Bronchial epithelial cell (primary cell): ENCODE results near the gene UGT2B7. TPM values are rescaled to one million over a fixed set of nuclear protein-coding genes. Genes with fewer than 3 reads are reported as not detected.
A peak's percentile ranks its signal among the peaks of the same experiment; 100 is the strongest.

ENCODE experiments used
- DNase-seq: peaks from one replicate; pipeline ENCODE4 v3.0.0-alpha.2; 2010; ENCODE audit warnings: low read depth
- FAIRE-seq: peaks from 2 replicates; lab custom pipeline; 2011; peaks lifted over from hg19 to GRCh38; lab: Jason Lieb, UNC
- H3K27me3 ChIP-seq: 2 replicates; pipeline ENCODE4 v1.5.1; 2011; ENCODE audit warnings: low read length; ENCODE audit not compliant: control insufficient read depth, insufficient read depth
- H3K36me3 ChIP-seq: 2 replicates; pipeline ENCODE4 v1.5.1; 2011; ENCODE audit warnings: low read length; ENCODE audit not compliant: control insufficient read depth, insufficient read depth
- H3K4me3 ChIP-seq: 2 replicates; pipeline ENCODE4 v1.5.1; 2011; ENCODE audit warnings: mild to moderate bottlenecking, low read depth, low read length, control low read depth
- CTCF ChIP-seq: IDR thresholded peaks from 2 replicates; pipeline ENCODE4 v1.5.1; 2011; ENCODE audit warnings: mild to moderate bottlenecking, moderate library complexity, low read length, control low read depth, inconsistent platforms; ENCODE audit not compliant: insufficient read depth, severe bottlenecking
- total RNA-seq: library from RNA; depleted of rRNA; stranded (reverse); fragments of >200 nt; gene quantifications from 2 replicates; pipeline ENCODE4 v1.2.1, GENCODE V29; 2014

UGT2B7 gene
- total RNA-seq, 1 donor from 2014 or later, result 0.26 TPM

GRCh38 chr4:69075061-69075792 lies 21.0 kb upstream of the UGT2B7 start:
- no peak overlapping the region for H3K4me3 ChIP-seq
- DNase-seq (no peak), FAIRE-seq (no peak)
- no peaks in the 10 kb centered on the region for H3K36me3 ChIP-seq
- TF ChIP-seq CTCF, result no peak
- no peaks in the 10 kb centered on the region for H3K27me3 ChIP-seq

- no peaks in the 10 kb centered on the region for H3K27me3 ChIP-seq
- DNase-seq (no peak), FAIRE-seq (peak; percentile 40)
- no peak for TF ChIP-seq CTCF
- H3K36me3 ChIP-seq, result no peaks in the 10 kb centered on the region
- H3K4me3 ChIP-seq, result no peak overlapping the region
Observed at GRCh38 chr4:69078852-69079251, 17.4 kb upstream of the UGT2B7 start.

GRCh38 chr4:69088473-69088872 lies 7.8 kb upstream of the UGT2B7 start:
- H3K27me3 ChIP-seq, result no peaks in the 10 kb centered on the region
- H3K4me3 ChIP-seq, result no peak overlapping the region
- DNase-seq, result no peak
- H3K36me3 ChIP-seq, result no peaks in the 10 kb centered on the region
- no peak for FAIRE-seq
- no peak for TF ChIP-seq CTCF

- H3K27me3 ChIP-seq, result no peaks in the 10 kb centered on the region
- no peaks in the 10 kb centered on the region for H3K36me3 ChIP-seq
- no peak for DNase-seq
- TF ChIP-seq CTCF, result no peak
- no peak overlapping the region for H3K4me3 ChIP-seq
- FAIRE-seq, result no peak
Observed at GRCh38 chr4:69089388-69089787, 6.9 kb upstream of the UGT2B7 start.

GRCh38 chr4:69092190-69092589 lies 4.1 kb upstream of the UGT2B7 start:
- FAIRE-seq, result no peak

More at GRCh38 chr4:69092190-69092589, 4.1 kb upstream of the UGT2B7 start:
- Histone ChIP-seq H3K4me3 (no peak overlapping the region), H3K36me3 (no peaks in the 10 kb centered on the region), H3K27me3 (no peaks in the 10 kb centered on the region)
- DNase-seq, result peak; percentile 78
- no peak for TF ChIP-seq CTCF
